Peyer's patch (tissue), 4 donors: ENCODE data around the gene MGAT4C.

Experiments
- POLR2A ChIP-seq, 2 donors: fragments of 450-650 bp; IDR thresholded peaks; one replicate each; pipeline ENCODE4 v1.5.1; 2017; ENCODE audit warnings: antibody characterized with exemption in 2 of 2, mild to moderate bottlenecking in 2 of 2, moderate library complexity in 2 of 2
- TF ChIP-seq, protein P1 (sequence below), 6 experiments: fragments of 450-650 bp in 4 of 6; fragments of 200-600 bp in 2 of 6; sonication (generic) in 1 of 6; IDR thresholded peaks; one replicate each; pipeline ENCODE4 v1.5.1; 2017 to 2019; ENCODE audit warnings: antibody characterized with exemption in 6 of 6, mild to moderate bottlenecking in 3 of 6, moderate library complexity in 1 of 6

DNA sequence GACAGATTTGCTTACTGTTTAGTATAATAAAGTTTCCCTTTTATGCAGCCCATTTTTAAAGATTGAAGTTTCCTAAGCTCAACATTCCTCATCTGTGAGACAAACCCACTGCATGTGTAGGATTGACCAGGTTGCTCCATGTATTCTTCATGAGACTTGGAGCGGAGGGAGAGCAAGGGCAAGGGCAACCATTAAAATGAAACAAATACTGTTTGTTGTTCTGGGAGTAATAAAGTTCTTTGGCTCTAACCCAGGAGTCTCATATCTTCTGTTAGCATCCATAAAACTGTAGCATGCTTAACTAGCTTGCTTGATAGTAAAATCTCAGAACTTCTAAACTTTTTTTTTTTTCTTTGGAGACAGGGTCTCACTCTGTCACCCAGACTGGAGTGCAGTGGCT lies 307.9 kb downstream of the MGAT4C start:
- TF ChIP-seq, protein P1, sequence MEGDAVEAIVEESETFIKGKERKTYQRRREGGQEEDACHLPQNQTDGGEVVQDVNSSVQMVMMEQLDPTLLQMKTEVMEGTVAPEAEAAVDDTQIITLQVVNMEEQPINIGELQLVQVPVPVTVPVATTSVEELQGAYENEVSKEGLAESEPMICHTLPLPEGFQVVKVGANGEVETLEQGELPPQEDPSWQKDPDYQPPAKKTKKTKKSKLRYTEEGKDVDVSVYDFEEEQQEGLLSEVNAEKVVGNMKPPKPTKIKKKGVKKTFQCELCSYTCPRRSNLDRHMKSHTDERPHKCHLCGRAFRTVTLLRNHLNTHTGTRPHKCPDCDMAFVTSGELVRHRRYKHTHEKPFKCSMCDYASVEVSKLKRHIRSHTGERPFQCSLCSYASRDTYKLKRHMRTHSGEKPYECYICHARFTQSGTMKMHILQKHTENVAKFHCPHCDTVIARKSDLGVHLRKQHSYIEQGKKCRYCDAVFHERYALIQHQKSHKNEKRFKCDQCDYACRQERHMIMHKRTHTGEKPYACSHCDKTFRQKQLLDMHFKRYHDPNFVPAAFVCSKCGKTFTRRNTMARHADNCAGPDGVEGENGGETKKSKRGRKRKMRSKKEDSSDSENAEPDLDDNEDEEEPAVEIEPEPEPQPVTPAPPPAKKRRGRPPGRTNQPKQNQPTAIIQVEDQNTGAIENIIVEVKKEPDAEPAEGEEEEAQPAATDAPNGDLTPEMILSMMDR (IDR thresholded peaks at IDR 0.05), result no peak
- no peak for TF ChIP-seq POLR2A (IDR thresholded peaks at IDR 0.05)
